Measurements from ENCODE around the gene C1QB. TPM values are rescaled to one million over a fixed set of nuclear protein-coding genes. Genes with fewer than 3 reads are reported as not detected.

Gene C1QB
- total RNA-seq, 4 donors from 2014 or later: 54.3 to 107 (median 86.1) TPM

DNA sequence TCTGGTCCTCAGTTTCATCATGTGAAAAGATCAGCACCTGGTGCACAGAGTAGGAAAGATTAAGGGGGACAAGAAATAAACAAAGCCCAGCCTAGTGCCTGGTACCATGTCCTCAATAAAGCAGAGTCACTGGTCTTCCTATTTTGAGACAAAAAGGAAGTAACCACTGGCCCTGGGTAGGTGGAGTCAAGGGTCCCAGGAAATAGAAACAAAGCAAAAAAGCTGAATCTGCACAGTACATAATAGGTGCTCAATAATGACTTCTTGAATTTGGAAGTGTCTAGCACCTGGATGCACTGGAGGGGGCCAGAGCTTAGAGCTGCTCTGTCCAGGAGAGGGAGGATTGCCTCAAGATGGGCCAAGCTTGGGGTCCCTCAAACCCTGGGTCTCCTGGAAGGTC, 55.7 kb downstream of the C1QB start:
- Histone ChIP-seq H3K4me1 (peaks cover 0 to 28% (median 8%) of the 10 kb centered on the region in 4 donors), H3K9me3 (no peaks in the 10 kb centered on the region), H3K36me3 (no peaks in the 10 kb centered on the region), H3K4me3 (no peak overlapping the region), H3K27ac (no peak overlapping the region), H3K27me3 (no peaks in the 10 kb centered on the region)
- TF ChIP-seq, protein P1, sequence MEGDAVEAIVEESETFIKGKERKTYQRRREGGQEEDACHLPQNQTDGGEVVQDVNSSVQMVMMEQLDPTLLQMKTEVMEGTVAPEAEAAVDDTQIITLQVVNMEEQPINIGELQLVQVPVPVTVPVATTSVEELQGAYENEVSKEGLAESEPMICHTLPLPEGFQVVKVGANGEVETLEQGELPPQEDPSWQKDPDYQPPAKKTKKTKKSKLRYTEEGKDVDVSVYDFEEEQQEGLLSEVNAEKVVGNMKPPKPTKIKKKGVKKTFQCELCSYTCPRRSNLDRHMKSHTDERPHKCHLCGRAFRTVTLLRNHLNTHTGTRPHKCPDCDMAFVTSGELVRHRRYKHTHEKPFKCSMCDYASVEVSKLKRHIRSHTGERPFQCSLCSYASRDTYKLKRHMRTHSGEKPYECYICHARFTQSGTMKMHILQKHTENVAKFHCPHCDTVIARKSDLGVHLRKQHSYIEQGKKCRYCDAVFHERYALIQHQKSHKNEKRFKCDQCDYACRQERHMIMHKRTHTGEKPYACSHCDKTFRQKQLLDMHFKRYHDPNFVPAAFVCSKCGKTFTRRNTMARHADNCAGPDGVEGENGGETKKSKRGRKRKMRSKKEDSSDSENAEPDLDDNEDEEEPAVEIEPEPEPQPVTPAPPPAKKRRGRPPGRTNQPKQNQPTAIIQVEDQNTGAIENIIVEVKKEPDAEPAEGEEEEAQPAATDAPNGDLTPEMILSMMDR (IDR thresholded peaks at IDR 0.05): no peak
- no peak for TF ChIP-seq POLR2A (IDR thresholded peaks at IDR 0.05)
- DNase-seq: no peak

DNA sequence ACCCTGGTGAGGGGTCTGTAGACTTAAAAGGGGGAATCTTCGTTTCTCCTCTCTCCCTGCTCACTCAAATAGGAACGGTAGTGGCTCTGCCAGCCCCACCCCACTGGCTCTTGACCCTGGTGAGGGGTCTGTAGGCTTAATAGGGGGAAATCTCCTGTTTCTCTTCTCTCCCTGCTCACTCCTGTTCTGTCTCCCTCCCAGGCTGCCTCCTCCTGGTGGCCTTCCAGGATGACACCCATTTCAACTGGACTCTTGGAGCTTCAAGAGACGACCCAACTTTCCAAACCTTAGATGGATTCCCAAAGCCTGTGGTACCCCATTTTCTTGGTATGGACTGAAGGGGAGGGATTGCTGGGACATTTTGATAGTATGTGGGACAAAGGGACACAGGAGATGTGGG, 56.2 kb downstream of the C1QB start:
- Histone ChIP-seq H3K36me3 (no peaks in the 10 kb centered on the region), H3K4me3 (no peak overlapping the region), H3K27ac (no peak overlapping the region), H3K4me1 (peaks cover 0 to 32% (median 8%) of the 10 kb centered on the region in 4 donors), H3K9me3 (no peaks in the 10 kb centered on the region), H3K27me3 (no peaks in the 10 kb centered on the region)
- no peak for DNase-seq
- TF ChIP-seq, protein P1 (IDR thresholded peaks at IDR 0.05): peak in 3 of 6 experiments; percentile 16 to 33 (median 22)
- no peak for TF ChIP-seq POLR2A (IDR thresholded peaks at IDR 0.05)

- Histone ChIP-seq H3K4me1 (peaks cover 0 to 33% (median 8%) of the 10 kb centered on the region in 4 donors), H3K9me3 (no peaks in the 10 kb centered on the region), H3K36me3 (no peaks in the 10 kb centered on the region), H3K27ac (peak overlapping the region in 2 of 4 donors; percentile 31 to 61), H3K4me3 (peak overlapping the region; percentile 24 to 70 (median 54)), H3K27me3 (no peaks in the 10 kb centered on the region)
- TF ChIP-seq, protein P1 (IDR thresholded peaks at IDR 0.05): no peak
- no peak for TF ChIP-seq POLR2A (IDR thresholded peaks at IDR 0.05)
- DNase-seq: peak in 2 of 3 donors; percentile 62 to 71
Observed at GRCh38 chr1:22709891-22710700, 57.1 kb downstream of the C1QB start.

- Histone ChIP-seq H3K4me1 (peaks cover 0 to 33% (median 8%) of the 10 kb centered on the region in 4 donors), H3K9me3 (no peaks in the 10 kb centered on the region), H3K27me3 (no peaks in the 10 kb centered on the region)
Observed at GRCh38 chr1:22710701-22711049, 57.6 kb downstream of the C1QB start, which contains the start of gene EPHB2. TSS of gene EPHB2 (plus strand) at chr1:22710839. CDS start at chr1:22710983, 144 bp downstream.

DNA sequence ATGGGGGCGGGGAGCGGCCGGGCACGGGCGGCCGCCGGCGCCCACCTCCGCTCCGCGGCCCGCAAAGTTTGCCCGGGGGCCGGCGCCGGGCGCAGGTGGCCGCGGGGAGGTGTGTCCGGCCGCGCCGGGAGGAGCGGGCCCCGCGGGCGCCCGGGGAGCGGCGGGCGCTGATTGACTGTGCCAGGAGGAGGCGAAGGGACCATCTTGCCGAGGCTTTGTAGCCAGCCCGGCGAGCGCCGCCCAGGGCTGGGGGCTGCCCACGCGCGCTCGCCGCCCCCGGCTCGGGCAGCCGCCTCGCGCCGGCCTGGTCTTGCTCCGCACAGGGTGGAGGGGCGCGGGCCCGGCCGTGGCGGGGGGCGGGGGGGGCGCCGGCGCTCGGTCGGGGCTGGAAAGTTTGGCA, 58.0 kb downstream of the C1QB start:
- no peak for DNase-seq
- Histone ChIP-seq H3K4me1 (peaks cover 0 to 33% (median 8%) of the 10 kb centered on the region in 4 donors), H3K27ac (peak overlapping the region; percentile 9 to 61 (median 36))

More at GRCh38 chr1:22710701-22711049, 57.6 kb downstream of the C1QB start, which contains the start of gene EPHB2:
- peak within 1 kb of the TSS; percentile 9 to 61 (median 36) for H3K27ac ChIP-seq
- H3K4me3 ChIP-seq: peak within 1 kb of the TSS; percentile 37 to 70 (median 54)
- peak in 2 of 3 donors; percentile 61 to 73 for DNase-seq
- no peaks in the 10 kb centered on the region for H3K36me3 ChIP-seq
- no peak for TF ChIP-seq POLR2A (IDR thresholded peaks at IDR 0.05)
- TF ChIP-seq, protein P1 (IDR thresholded peaks at IDR 0.05): no peak

More for the DNA sequence above, 58.0 kb downstream of the C1QB start:
- no peak for TF ChIP-seq POLR2A (IDR thresholded peaks at IDR 0.05)
- no peaks in the 10 kb centered on the region for H3K27me3 ChIP-seq
- H3K9me3 ChIP-seq: no peaks in the 10 kb centered on the region
- peak overlapping the region; percentile 37 to 70 (median 54) for H3K4me3 ChIP-seq
- no peaks in the 10 kb centered on the region for H3K36me3 ChIP-seq

Small RNA genes lying within 50 kb of the gene (small RNA-seq; reads per million reads assigned to genes)
- 0 reads per million in 2 donors for gene MIR6127

Other genes with a start within 250 kb of the C1QB start
- 10 to 100 TPM; 25.7 to 38.0 (median 32.5) TPM for gene ZBTB40, start 201.4 kb upstream of the C1QB start, total RNA-seq
- not detected for gene EPHA8, start 89.7 kb upstream of the C1QB start, total RNA-seq
- gene C1QA, start 16.6 kb upstream of the C1QB start, total RNA-seq: 10 to 100 TPM; 12.3 to 90.8 (median 28.7) TPM
- gene C1QC, start 9.6 kb upstream of the C1QB start, total RNA-seq: 10 to 100 TPM; 30.1 to 85.0 (median 50.0) TPM
- 10 to 100 TPM; 24.5 to 71.0 (median 53.9) TPM for gene EPHB2, start 57.6 kb downstream of the C1QB start, total RNA-seq